Gastrocnemius medialis (tissue), 4 donors: ENCODE data around the gene WSB2. TPM values are rescaled to one million over a fixed set of nuclear protein-coding genes. Genes with fewer than 3 reads are reported as not detected.

Experiments
- ATAC-seq, 2 donors: fragments of 150-250 bp; one replicate each; pipeline ENCODE4 v1.9.1; 2016
- DNase-seq, 2 donors: peaks; one replicate each; pipeline ENCODE4 v3.0.0-alpha.2; 2019
- H3K27ac ChIP-seq, 4 donors: fragments of 200-600 bp; sonication (generic); 1 replicate in 1 of 4; 2 replicates in 3 of 4; pipeline ENCODE4 v1.5.1; 2016 to 2018; ENCODE audit warnings: mild to moderate bottlenecking in 2 of 4, moderate library complexity in 1 of 4
- H3K27me3 ChIP-seq, 3 donors: fragments of 200-600 bp; sonication (generic) in 2 of 3; 1 replicate in 1 of 3; 2 replicates in 2 of 3; pipeline versions ENCODE4 v1.5.1 to v1.6.0; 2016 to 2019; ENCODE audit warnings: mild to moderate bottlenecking in 1 of 3, moderate library complexity in 1 of 3
- H3K36me3 ChIP-seq, 2 donors: fragments of 200-600 bp; sonication (generic) in 1 of 2; one replicate each; pipeline ENCODE4 v1.5.1; 2017 to 2018
- H3K4me1 ChIP-seq, 2 donors: fragments of 200-600 bp; sonication (generic) in 1 of 2; one replicate each; pipeline ENCODE4 v1.5.1; 2016 to 2017; ENCODE audit warnings: mild to moderate bottlenecking in 2 of 2
- H3K4me3 ChIP-seq, 4 donors: fragments of 200-600 bp; sonication (generic) in 3 of 4; 1 replicate in 1 of 4; 2 replicates in 3 of 4; pipeline ENCODE4 v1.5.1; 2016 to 2019; ENCODE audit warnings: mild to moderate bottlenecking in 2 of 4
- H3K9me3 ChIP-seq, 3 donors: fragments of 200-600 bp; sonication (generic) in 2 of 3; 1 replicate in 1 of 3; 2 replicates in 2 of 3; pipeline ENCODE4 v1.5.1; 2016 to 2019
- CTCF ChIP-seq, 5 experiments: fragments of 450-650 bp in 3 of 5; fragments of 200-600 bp in 2 of 5; sonication (generic) in 2 of 5; IDR thresholded peaks in 4 of 5; conservative IDR thresholded peaks in 1 of 5; 1 replicate in 4 of 5; 2 replicates in 1 of 5; pipeline ENCODE4 v1.5.1; 2016 to 2019; ENCODE audit warnings: antibody characterized with exemption in 5 of 5, mild to moderate bottlenecking in 3 of 5, moderate library complexity in 3 of 5
- POLR2A ChIP-seq, 2 donors: fragments of 450-650 bp; IDR thresholded peaks; one replicate each; pipeline ENCODE4 v1.6.1; 2017; ENCODE audit warnings: antibody characterized with exemption in 2 of 2, mild to moderate bottlenecking in 2 of 2, moderate library complexity in 2 of 2
- in situ Hi-C, 4 donors: fragments of 200-750 bp; cut with MboI; loops; one replicate each; pipeline versions ENCODE4 v1.15.0 to v1.8.0; 2017; ENCODE audit warnings: low sequenced_read_pairs in 4 of 4
- intact Hi-C: fragments of 100-400 bp; cut with DNase I; formaldehyde crosslinking; loops from one replicate; pipeline ENCODE4 v1.15.1; 2023; ENCODE audit warnings: low total_unique reads
- total RNA-seq, 4 donors: library from RNA; depleted of rRNA; stranded (reverse); fragments of >200 nt; gene quantifications; one replicate each; pipeline versions ENCODE4 v1.1.0 to v1.2.3, GENCODE V29; 2016

WSB2 gene
- total RNA-seq, 4 donors from 2014 or later, result 83.5 to 133 (median 93.5) TPM

GRCh38 chr12:118020036-118020435, 40.9 kb downstream of the WSB2 start:
- no peak for ATAC-seq
- in situ Hi-C loops, result no loop called here
- peaks cover 0 to 30% of the 10 kb centered on the region in 2 donors for H3K36me3 ChIP-seq

GRCh38 chr12:118017926-118018325, 43.1 kb downstream of the WSB2 start:
- H3K9me3 ChIP-seq, result no peaks in the 10 kb centered on the region
- no peak overlapping the region for H3K27ac ChIP-seq
- TF ChIP-seq POLR2A (IDR thresholded peaks at IDR 0.05) (no peak), CTCF (IDR thresholded peaks at IDR 0.05 in 4 of 5, conservative IDR thresholded peaks at IDR 0.05 in 1 of 5) (no peak)
- peaks cover 0 to 28% of the 10 kb centered on the region in 2 donors for H3K36me3 ChIP-seq
- H3K4me3 ChIP-seq, result no peak overlapping the region
- H3K4me1 ChIP-seq, result peaks cover 11 to 12% of the 10 kb centered on the region in 2 donors
- intact Hi-C loops (loop anchor here (2.0 to 10.0 kb wide), 3 partner anchors 35 to 87 kb away; partner anchors contain the start of genes VSIG10 and WSB2), in situ Hi-C loops (no loop called here)
- DNase-seq, result no peak
- no peaks in the 10 kb centered on the region for H3K27me3 ChIP-seq
- no peak for ATAC-seq

More at GRCh38 chr12:118020036-118020435, 40.9 kb downstream of the WSB2 start:
- Histone ChIP-seq H3K4me1 (peaks cover 11 to 12% of the 10 kb centered on the region in 2 donors), H3K27me3 (no peaks in the 10 kb centered on the region), H3K4me3 (no peak overlapping the region), H3K27ac (no peak overlapping the region), H3K9me3 (no peaks in the 10 kb centered on the region)
- intact Hi-C loops, result no loop called here
- TF ChIP-seq CTCF (IDR thresholded peaks at IDR 0.05 in 4 of 5, conservative IDR thresholded peaks at IDR 0.05 in 1 of 5) (no peak), POLR2A (IDR thresholded peaks at IDR 0.05) (no peak)
- DNase-seq, result no peak

- DNase-seq, result peak; percentile 94 to 96
- no peaks in the 10 kb centered on the region for H3K27me3 ChIP-seq
- ATAC-seq, result peak; percentile 96 to 98
- intact Hi-C loops (loop anchor here (2.0 to 10.0 kb wide), 3 partner anchors 36 to 88 kb away; partner anchors contain the start of genes VSIG10 and WSB2), in situ Hi-C loops (no loop called here)
- H3K36me3 ChIP-seq, result peaks cover 0 to 16% of the 10 kb centered on the region in 2 donors
- H3K4me3 ChIP-seq, result peak within 1 kb of the TSS; percentile 81 to 97 (median 92)
- peak within 1 kb of the TSS; percentile 49 to 73 (median 60) for H3K27ac ChIP-seq
- no peaks in the 10 kb centered on the region for H3K9me3 ChIP-seq
- H3K4me1 ChIP-seq, result peaks cover 11 to 12% of the 10 kb centered on the region in 2 donors
- no peak for TF ChIP-seq CTCF (IDR thresholded peaks at IDR 0.05 in 4 of 5, conservative IDR thresholded peaks at IDR 0.05 in 1 of 5)
- TF ChIP-seq POLR2A (IDR thresholded peaks at IDR 0.05), result no peak
These were observed 44.3 kb downstream of the WSB2 start, which contains the start of gene RFC5 for GRCh38 chr12:118016424-118017264. TSS of gene RFC5 (plus strand) at chr12:118016703. CDS start at chr12:118016828, 125 bp downstream.

GRCh38 chr12:118015944-118016343, 45.0 kb downstream of the WSB2 start:
- Histone ChIP-seq H3K4me1 (peaks cover 11 to 12% of the 10 kb centered on the region in 2 donors), H3K9me3 (no peaks in the 10 kb centered on the region), H3K36me3 (peaks cover 0 to 11% of the 10 kb centered on the region in 2 donors), H3K27ac (peak overlapping the region in 1 of 4 donors; percentile 73), H3K27me3 (no peaks in the 10 kb centered on the region), H3K4me3 (peak overlapping the region; percentile 81 to 97 (median 92))
- DNase-seq (no peak), ATAC-seq (peak in 1 of 2 donors; percentile 6)
- no peak for TF ChIP-seq CTCF (IDR thresholded peaks at IDR 0.05 in 4 of 5, conservative IDR thresholded peaks at IDR 0.05 in 1 of 5)
- TF ChIP-seq POLR2A (IDR thresholded peaks at IDR 0.05), result no peak
- intact Hi-C loops (loop anchor here (2.0 to 10.0 kb wide), 3 partner anchors 37 to 89 kb away; partner anchors contain the start of genes VSIG10 and WSB2), in situ Hi-C loops (no loop called here)
